Measurements from ENCODE around the gene PLCZ1.
"Not testable (repeated sequence)": the region's sequence is repeated elsewhere in the genome, so short reads cannot be mapped to it uniquely, and the experiment has no call there.

The PLCZ1 gene

GRCh38 chr12:18700271-18700670 is 37.5 kb downstream of the PLCZ1 start:
- Histone ChIP-seq H3K4me3 (ENCODE audit: low read length) (no peak overlapping the region), H3K9ac (ENCODE audit: low read length) (no peak overlapping the region), H3K4me1 (ENCODE audit: control insufficient read depth, low read depth, low read length) (peaks cover 4% of the 10 kb centered on the region)

DNA sequence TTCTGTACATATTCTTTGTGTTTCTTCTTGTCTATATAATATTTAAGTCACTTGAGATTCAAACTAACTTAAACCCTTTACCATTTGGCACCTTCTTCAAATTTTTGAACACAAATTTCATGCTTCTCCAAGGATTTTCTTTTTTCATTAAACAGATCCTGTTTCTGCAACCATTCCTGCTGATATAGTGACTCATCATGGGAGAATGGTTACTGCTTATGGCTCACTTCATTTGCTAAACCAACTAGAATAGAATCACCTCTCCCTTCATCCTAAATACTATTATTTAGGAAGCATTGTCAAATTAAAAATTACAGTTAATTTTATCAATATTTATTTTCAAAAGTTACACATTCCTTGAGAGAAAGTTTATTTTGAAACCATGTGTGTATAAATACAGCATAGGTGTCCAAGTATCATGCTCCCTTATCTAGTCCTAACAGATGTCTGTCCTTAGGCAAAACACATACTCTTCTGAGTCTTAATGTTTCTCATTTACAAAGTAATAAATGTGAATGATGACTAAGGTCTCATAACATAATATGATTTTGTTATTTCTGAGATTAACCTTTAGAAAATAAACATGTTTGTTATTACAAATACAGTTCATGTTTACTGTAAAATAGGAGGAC is 40.7 kb downstream of the PLCZ1 start:
- no peak overlapping the region for H3K4me3 ChIP-seq (ENCODE audit: low read length)

More at GRCh38 chr12:18700271-18700670, 37.5 kb downstream of the PLCZ1 start:
- H3K36me3 ChIP-seq (ENCODE audit: control insufficient read depth, low read depth, low read length): no peaks in the 10 kb centered on the region
- H3K9me3 ChIP-seq (ENCODE audit: control insufficient read depth, low read depth, low read length): no peaks in the 10 kb centered on the region
- H3K27ac ChIP-seq (ENCODE audit: low read length): no peak overlapping the region
- no peaks in the 10 kb centered on the region for H3K27me3 ChIP-seq (ENCODE audit: control insufficient read depth, insufficient read depth, low read length)

DNA sequence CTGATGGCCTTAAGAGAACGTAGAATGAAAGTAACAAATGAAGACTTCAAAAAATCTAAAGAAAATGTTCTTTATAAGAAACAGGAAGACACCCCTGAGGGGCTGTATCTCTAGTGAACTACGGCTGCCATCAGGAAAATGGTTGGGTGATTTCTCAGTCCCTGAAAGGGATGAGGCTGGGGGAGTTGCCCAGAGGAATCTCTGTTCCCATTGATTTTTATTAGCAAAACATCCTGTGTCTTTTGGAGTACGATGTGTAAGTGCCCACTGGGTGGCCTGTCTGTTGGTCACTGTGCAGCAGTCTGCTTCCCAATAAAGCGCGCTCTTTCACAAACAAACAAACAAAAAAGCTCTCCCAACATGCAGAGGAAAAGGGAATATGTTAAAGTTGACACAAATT is 43.8 kb downstream of the PLCZ1 start:
- H3K36me3 ChIP-seq (ENCODE audit: control insufficient read depth, low read depth, low read length); H3K4me1 ChIP-seq (ENCODE audit: control insufficient read depth, low read depth, low read length); H3K4me3 ChIP-seq (ENCODE audit: low read length); H3K27me3 ChIP-seq (ENCODE audit: control insufficient read depth, insufficient read depth, low read length); H3K9me3 ChIP-seq (ENCODE audit: control insufficient read depth, low read depth, low read length); H3K9ac ChIP-seq (ENCODE audit: low read length); H3K27ac ChIP-seq (ENCODE audit: low read length): not testable (repeated sequence)

More for the DNA sequence above, 40.7 kb downstream of the PLCZ1 start:
- Histone ChIP-seq H3K9me3 (ENCODE audit: control insufficient read depth, low read depth, low read length) (no peaks in the 10 kb centered on the region), H3K27ac (ENCODE audit: low read length) (no peak overlapping the region), H3K4me1 (ENCODE audit: control insufficient read depth, low read depth, low read length) (peaks cover 4% of the 10 kb centered on the region), H3K36me3 (ENCODE audit: control insufficient read depth, low read depth, low read length) (no peaks in the 10 kb centered on the region), H3K27me3 (ENCODE audit: control insufficient read depth, insufficient read depth, low read length) (no peaks in the 10 kb centered on the region), H3K9ac (ENCODE audit: low read length) (no peak overlapping the region)

DNA sequence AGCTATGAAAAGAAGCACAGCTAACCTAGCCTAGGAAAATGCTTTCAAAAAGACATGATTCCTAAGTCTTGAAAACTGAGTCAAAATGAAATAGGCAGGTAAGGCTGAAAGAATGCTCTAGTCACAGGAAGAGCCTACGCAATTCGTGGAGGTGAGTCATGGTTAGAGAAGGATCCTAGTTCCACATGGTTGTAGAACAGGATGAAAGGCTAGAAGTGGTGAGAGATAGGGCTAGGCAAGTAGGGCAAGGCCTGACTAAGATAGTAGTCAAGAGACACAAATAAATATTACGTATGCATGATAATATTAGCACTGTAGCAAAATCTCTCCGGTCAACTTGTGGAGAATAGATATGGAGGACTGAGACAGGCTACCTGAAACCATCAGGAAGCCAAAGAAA is 47.2 kb downstream of the PLCZ1 start:
- H3K27me3 ChIP-seq (ENCODE audit: control insufficient read depth, insufficient read depth, low read length): no peaks in the 10 kb centered on the region
- no peak overlapping the region for H3K4me3 ChIP-seq (ENCODE audit: low read length)
- H3K4me1 ChIP-seq (ENCODE audit: control insufficient read depth, low read depth, low read length): no peaks in the 10 kb centered on the region
- no peaks in the 10 kb centered on the region for H3K9me3 ChIP-seq (ENCODE audit: control insufficient read depth, low read depth, low read length)
- H3K9ac ChIP-seq (ENCODE audit: low read length): no peak overlapping the region
- H3K36me3 ChIP-seq (ENCODE audit: control insufficient read depth, low read depth, low read length): no peaks in the 10 kb centered on the region
- H3K27ac ChIP-seq (ENCODE audit: low read length): no peak overlapping the region

DNA sequence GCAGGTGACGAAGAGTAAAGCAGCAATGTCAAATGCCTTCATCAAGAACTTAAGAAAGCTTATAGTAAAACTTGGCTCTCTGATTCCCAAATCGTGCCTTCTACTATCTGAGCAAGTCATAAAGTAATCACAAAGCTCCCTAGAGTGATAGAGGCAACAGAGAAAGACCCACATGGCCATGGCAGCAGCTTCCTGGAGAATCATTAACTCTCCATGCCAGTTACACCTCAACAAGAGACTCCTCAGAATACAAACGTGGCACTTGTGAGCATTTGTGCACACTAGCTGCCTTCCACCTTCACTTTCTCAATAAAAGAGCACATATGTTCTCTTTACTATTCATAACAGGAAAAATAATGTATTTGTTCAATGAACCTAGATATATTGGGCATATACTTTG is 48.0 kb downstream of the PLCZ1 start:
- Histone ChIP-seq H3K36me3 (ENCODE audit: control insufficient read depth, low read depth, low read length) (no peaks in the 10 kb centered on the region), H3K4me3 (ENCODE audit: low read length) (no peak overlapping the region), H3K27me3 (ENCODE audit: control insufficient read depth, insufficient read depth, low read length) (no peaks in the 10 kb centered on the region), H3K27ac (ENCODE audit: low read length) (no peak overlapping the region), H3K9me3 (ENCODE audit: control insufficient read depth, low read depth, low read length) (no peaks in the 10 kb centered on the region), H3K4me1 (ENCODE audit: control insufficient read depth, low read depth, low read length) (no peaks in the 10 kb centered on the region), H3K9ac (ENCODE audit: low read length) (no peak overlapping the region)

GRCh38 chr12:18684430-18684829 is 53.4 kb downstream of the PLCZ1 start:
- H3K9me3 ChIP-seq (ENCODE audit: control insufficient read depth, low read depth, low read length): no peaks in the 10 kb centered on the region
- peaks cover 16% of the 10 kb centered on the region for H3K4me1 ChIP-seq (ENCODE audit: control insufficient read depth, low read depth, low read length)
- H3K27ac ChIP-seq (ENCODE audit: low read length): no peak overlapping the region
- H3K27me3 ChIP-seq (ENCODE audit: control insufficient read depth, insufficient read depth, low read length): no peaks in the 10 kb centered on the region
- no peak overlapping the region for H3K9ac ChIP-seq (ENCODE audit: low read length)
- no peak overlapping the region for H3K4me3 ChIP-seq (ENCODE audit: low read length)
- no peaks in the 10 kb centered on the region for H3K36me3 ChIP-seq (ENCODE audit: control insufficient read depth, low read depth, low read length)

- Histone ChIP-seq H3K36me3 (ENCODE audit: control insufficient read depth, low read depth, low read length) (no peaks in the 10 kb centered on the region), H3K9ac (ENCODE audit: low read length) (no peak overlapping the region), H3K4me1 (ENCODE audit: control insufficient read depth, low read depth, low read length) (peaks cover 16% of the 10 kb centered on the region), H3K27me3 (ENCODE audit: control insufficient read depth, insufficient read depth, low read length) (no peaks in the 10 kb centered on the region), H3K27ac (ENCODE audit: low read length) (no peak overlapping the region), H3K9me3 (ENCODE audit: control insufficient read depth, low read depth, low read length) (no peaks in the 10 kb centered on the region), H3K4me3 (ENCODE audit: low read length) (no peak overlapping the region)
Measured at GRCh38 chr12:18683327-18684013, 54.3 kb downstream of the PLCZ1 start.

DNA sequence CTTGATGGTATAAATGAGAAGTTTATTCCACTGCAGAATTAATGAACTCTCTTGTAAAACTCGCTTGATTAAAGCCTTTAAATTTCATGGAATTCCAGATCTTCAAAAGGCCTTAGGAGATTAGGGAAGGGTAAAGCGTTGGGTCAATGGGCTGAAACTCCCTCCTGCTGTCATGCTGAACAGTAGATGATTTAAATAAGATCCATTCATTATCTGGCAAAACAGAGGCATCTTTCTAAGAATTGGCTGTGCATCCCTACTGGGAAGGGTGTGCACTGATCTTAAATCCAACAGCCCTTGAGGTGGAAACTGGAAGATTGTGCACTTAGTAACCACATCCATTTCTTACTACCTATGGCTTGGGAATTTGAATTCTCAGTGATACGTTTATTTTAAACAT is 56.0 kb downstream of the PLCZ1 start:
- Histone ChIP-seq H3K9ac (ENCODE audit: low read length) (no peak overlapping the region), H3K36me3 (ENCODE audit: control insufficient read depth, low read depth, low read length) (no peaks in the 10 kb centered on the region), H3K9me3 (ENCODE audit: control insufficient read depth, low read depth, low read length) (no peaks in the 10 kb centered on the region), H3K27ac (ENCODE audit: low read length) (no peak overlapping the region), H3K4me1 (ENCODE audit: control insufficient read depth, low read depth, low read length) (peaks cover 16% of the 10 kb centered on the region), H3K27me3 (ENCODE audit: control insufficient read depth, insufficient read depth, low read length) (no peaks in the 10 kb centered on the region), H3K4me3 (ENCODE audit: low read length) (no peak overlapping the region)

DNA sequence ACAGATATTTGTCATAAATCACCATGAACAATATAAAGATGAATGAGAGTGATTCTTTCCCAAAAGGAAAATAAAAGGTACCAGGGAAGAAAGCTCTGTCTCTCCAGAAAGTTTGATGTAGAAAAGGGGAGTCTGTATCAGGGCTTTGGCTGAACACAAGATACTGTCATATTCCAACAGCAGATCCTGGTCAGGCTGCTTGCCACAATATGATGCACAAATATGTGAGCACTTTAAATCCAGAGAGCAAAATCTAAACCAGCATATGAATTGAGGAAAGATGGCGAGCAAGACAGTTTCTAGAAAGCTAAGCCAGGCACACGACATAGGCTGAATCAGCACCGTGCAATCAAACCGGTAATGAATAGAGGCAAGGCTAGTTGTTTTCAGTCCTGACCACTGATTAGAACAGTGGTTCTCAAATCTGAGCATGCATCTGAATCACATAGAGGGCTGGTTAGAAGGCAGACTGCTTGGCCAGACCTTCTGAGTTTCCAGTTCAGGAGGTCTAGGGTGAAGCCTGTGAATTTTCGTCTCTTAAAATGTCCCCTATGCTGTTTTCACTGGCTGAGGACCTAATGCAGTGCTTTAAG is 60.7 kb downstream of the PLCZ1 start:
- H3K27me3 ChIP-seq (ENCODE audit: control insufficient read depth, insufficient read depth, low read length): no peaks in the 10 kb centered on the region
- no peaks in the 10 kb centered on the region for H3K36me3 ChIP-seq (ENCODE audit: control insufficient read depth, low read depth, low read length)
- no peak overlapping the region for H3K9ac ChIP-seq (ENCODE audit: low read length)
- peaks cover 10% of the 10 kb centered on the region for H3K4me1 ChIP-seq (ENCODE audit: control insufficient read depth, low read depth, low read length)
- H3K27ac ChIP-seq (ENCODE audit: low read length): no peak overlapping the region
- no peaks in the 10 kb centered on the region for H3K9me3 ChIP-seq (ENCODE audit: control insufficient read depth, low read depth, low read length)
- H3K4me3 ChIP-seq (ENCODE audit: low read length): no peak overlapping the region

DNA sequence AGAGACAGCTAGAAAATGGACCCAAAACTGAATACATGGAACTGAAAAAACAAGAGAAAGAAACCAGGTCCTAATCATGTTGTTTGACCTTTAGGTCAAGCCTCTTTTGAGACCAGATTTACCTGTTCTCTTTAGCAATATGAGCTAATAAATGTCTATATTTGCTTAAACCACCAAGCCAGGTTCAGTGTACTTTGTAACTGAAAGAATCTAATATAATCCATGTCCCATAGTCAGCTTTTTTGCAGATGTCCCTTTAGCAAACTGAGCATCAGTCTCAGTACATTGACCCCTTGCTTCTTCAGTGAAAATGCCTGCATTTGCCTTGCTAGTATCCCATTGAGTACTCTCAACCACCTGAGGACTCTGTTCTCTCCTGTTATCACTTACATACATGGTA is 61.7 kb downstream of the PLCZ1 start:
- H3K27ac ChIP-seq (ENCODE audit: low read length): no peak overlapping the region
- H3K36me3 ChIP-seq (ENCODE audit: control insufficient read depth, low read depth, low read length): no peaks in the 10 kb centered on the region
- H3K4me1 ChIP-seq (ENCODE audit: control insufficient read depth, low read depth, low read length): peaks cover under 1% of the 10 kb centered on the region
- H3K9ac ChIP-seq (ENCODE audit: low read length): no peak overlapping the region
- no peak overlapping the region for H3K4me3 ChIP-seq (ENCODE audit: low read length)
- H3K27me3 ChIP-seq (ENCODE audit: control insufficient read depth, insufficient read depth, low read length): no peaks in the 10 kb centered on the region
- H3K9me3 ChIP-seq (ENCODE audit: control insufficient read depth, low read depth, low read length): no peaks in the 10 kb centered on the region

- H3K9ac ChIP-seq (ENCODE audit: low read length): no peak overlapping the region
- no peaks in the 10 kb centered on the region for H3K4me1 ChIP-seq (ENCODE audit: control insufficient read depth, low read depth, low read length)
- H3K27ac ChIP-seq (ENCODE audit: low read length): no peak overlapping the region
- H3K36me3 ChIP-seq (ENCODE audit: control insufficient read depth, low read depth, low read length): no peaks in the 10 kb centered on the region
- H3K27me3 ChIP-seq (ENCODE audit: control insufficient read depth, insufficient read depth, low read length): no peaks in the 10 kb centered on the region
- no peak overlapping the region for H3K4me3 ChIP-seq (ENCODE audit: low read length)
- no peaks in the 10 kb centered on the region for H3K9me3 ChIP-seq (ENCODE audit: control insufficient read depth, low read depth, low read length)
Measured at GRCh38 chr12:18658829-18659228, 79.0 kb downstream of the PLCZ1 start.

DNA sequence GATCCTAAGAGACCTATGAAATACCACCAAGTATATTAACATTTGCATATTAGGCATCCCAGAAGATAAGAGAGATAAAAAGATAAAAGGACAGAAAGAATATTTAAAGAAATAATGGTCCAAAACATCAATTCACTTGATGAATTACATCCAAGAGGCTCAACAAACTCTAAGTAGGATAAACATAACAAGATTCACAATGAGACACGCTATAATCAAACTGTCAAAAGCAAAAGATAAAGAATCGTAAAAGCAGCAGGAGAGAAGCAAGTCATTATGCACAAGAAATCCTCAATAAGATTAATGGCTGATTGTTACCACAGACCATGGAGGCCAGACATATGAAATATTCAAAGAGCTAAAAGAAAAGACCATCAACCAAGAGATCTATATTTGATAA is 79.6 kb downstream of the PLCZ1 start:
- no peak overlapping the region for H3K9ac ChIP-seq (ENCODE audit: low read length)
- no peaks in the 10 kb centered on the region for H3K4me1 ChIP-seq (ENCODE audit: control insufficient read depth, low read depth, low read length)
- no peaks in the 10 kb centered on the region for H3K9me3 ChIP-seq (ENCODE audit: control insufficient read depth, low read depth, low read length)
- no peak overlapping the region for H3K27ac ChIP-seq (ENCODE audit: low read length)
- H3K4me3 ChIP-seq (ENCODE audit: low read length): no peak overlapping the region
- H3K27me3 ChIP-seq (ENCODE audit: control insufficient read depth, insufficient read depth, low read length): no peaks in the 10 kb centered on the region
- no peaks in the 10 kb centered on the region for H3K36me3 ChIP-seq (ENCODE audit: control insufficient read depth, low read depth, low read length)

Measured in iPS-18a (cell line).